GM18868 (cell line): Measurements from ENCODE around the gene TMEM151A.

ENCODE experiments used
- ATAC-seq: cut with Tn5 transposase; IDR thresholded peaks from one replicate; pipeline ENCODE4 v1.9.1; 2021; ENCODE audit warnings: mild to moderate bottlenecking, moderate library complexity; ENCODE audit not compliant: unreplicated experiment

TMEM151A gene

DNA sequence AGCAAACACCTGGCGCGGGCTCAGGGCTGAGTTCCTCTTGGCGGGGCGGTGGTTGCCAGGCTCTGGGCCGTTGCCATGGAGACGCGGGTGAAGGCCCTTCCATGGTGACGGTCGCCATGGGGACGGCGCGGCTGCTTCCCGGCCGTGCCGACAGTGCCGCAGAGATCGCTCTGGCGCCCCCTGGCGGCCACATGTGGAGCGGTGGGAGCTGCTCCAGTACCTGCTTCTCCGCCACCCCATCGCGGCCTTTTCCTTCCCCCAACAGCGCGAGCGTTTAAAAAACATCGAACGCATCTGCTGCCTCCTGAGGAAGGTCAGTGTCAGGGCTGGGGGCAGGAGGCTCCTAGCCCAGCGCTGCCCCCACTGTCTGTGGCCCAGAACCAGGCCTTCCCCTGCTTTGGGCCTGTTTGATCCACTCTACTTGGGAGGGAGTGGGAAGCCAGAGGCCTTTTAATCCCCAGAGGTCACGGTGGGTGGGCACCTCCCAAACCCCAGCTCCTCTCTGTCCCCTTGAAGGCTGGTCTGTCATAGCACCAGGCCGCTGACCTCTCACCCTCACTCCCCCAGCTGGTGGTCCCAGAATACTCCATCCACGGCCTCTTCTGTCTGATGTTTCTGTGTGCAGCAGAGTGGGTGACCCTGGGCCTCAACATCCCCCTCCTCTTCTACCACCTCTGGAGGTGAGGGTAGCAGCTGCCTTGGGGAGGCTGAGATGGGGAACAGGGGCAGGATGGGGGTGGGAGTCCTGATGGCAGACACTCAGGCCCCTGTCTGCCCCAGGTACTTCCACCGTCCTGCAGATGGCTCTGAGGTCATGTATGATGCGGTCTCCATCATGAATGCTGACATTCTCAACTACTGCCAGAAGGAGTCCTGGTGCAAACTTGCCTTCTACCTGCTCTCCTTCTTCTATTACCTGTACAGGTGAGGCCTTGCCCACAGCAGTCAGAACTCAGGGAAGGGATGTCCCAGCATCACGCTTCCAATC lies 8.9 kb upstream of the TMEM151A start:
- ATAC-seq = peak; percentile 85

DNA sequence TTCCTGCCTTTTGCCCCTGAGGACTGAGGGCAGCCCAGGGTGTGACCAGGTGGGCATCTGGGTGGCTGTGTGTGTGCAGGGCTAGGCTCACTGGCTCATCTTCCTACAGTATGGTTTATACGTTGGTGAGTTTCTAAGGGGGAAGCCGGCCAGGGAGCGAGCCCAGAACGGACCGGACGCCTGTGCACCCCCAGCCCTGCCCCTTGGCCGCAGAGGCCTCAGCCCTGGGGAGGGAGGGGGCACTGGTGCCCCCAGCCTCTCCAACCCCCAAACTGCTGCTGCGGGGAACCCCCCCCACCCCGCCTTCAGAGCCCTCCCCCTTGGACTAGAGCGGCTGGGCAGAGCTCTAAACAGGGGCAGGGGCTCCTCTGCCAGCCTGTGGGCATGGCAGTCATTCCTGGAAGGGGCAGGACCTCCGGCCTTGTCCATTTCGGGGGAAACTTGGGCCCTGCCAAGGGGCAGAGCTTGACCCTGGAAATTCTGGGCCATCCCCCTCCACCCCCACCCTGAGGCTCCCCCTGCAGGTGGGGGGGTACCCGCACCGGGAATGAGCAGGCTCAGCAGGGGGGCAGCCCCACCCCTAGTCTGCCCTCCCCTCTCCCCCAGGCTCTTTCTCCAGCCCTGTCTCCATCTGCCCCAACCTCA lies 8.1 kb upstream of the TMEM151A start:
- no peak for ATAC-seq

DNA sequence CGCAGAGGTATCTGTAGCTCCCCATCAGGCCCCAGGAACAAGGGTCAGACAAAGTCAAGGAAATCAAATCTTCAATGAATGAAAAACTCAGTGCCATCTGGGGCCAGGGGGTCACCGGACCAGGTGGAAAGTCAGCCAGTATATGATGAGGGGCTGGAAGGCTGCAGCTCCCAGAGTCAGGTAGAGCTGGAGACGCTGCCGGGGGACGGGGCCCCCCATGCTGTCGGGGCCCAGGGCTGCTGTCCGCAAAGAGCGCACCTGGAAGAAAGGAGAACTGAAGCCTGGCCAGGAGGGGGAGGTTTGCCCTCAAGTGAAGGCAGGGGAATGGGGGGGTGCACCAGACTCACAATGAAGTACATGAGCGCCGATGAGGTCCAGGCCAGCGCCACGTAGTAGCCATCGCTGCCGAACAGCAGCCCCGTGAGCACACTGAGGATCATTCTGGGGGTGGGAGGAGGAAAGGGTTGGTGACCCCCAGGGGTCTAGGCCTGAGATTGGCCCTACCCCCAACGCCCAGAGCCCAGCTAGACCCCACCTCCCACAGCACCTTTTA lies 7.1 kb upstream of the TMEM151A start:
- no peak for ATAC-seq

DNA sequence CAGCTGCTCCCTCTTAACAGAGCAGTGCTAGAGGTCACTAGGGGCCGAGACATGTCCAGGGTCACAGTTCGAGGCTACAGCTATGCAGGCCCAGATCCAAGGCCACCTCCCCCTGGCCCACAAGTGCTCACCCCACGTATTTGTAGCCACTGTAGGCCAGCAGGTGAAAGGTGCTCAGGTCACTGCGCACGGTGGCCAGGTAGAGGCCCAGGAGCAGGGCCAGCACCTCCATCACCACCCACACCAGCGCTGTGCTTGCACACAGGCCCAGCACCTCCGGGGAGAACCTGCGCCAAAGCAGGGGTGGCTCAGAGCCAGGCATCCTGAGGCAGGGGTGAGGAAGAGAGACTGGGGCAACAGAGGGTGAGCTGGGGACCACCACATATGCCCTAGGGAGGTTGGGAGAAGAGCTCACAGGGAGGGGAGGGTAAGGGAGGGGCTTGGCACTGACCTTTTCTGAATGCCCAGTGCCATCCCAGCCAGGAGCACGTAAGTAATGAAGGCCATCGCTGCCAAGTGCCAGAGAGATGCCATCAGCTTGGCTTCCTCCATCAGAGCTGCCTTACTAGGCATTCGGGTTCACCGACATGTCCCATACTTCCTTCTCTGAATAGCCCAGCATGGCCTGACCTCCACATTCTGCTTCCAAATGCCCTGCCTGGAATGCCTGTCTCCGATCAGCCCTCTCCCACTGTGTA lies 6.3 kb upstream of the TMEM151A start:
- no peak for ATAC-seq

DNA sequence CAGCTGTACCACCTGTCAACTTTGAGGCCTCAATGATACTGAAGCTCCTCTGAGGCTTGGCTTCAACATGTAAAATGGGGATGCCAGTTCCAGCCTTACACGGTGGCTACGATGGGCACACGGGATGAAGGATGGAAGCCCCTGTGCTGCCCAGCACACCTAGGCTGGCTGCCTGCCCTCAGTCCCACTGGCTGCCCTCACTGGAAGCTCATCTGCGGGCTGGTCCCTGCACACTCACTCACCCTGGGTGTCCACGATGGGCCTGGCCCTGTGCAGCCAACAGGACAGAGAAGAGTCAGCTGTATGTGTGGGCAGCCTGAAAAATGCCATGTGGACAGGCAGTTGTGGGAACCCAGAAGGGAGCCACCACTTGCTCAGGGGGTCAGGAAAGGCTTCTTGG lies 5.0 kb upstream of the TMEM151A start:
- ATAC-seq = no peak

DNA sequence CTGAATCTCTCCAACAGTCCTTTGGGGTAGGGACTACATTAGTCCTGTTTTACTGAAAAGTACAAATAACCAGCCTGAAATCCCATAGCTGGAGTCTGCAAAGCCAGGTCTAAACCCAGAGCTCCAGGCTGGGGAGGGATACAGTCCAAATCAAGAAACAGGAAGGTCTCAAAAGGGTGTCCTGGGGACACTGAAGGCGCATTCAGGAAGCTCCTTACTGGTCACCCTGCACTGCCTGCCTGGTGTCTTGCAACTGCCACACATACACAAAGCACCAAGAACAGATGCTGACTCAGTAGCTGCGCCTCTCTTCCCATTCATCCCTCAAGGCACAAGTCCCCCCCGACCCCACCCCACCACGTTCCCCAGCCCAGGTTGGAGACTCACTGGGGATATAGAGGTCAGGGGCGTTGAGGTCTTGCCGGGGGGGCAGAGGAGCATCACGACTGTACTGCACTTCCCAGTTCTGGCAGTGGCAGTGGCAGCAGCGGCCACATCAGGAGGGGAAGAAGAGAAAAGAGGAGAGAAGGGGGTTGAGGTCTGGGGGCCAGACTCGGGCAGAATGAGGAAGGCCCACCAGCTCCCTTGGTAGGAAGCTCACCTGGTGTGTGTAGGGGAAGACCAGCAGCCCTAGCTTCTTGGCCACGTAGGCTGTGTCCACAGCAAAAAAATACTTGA lies 4.3 kb upstream of the TMEM151A start:
- ATAC-seq = no peak

DNA sequence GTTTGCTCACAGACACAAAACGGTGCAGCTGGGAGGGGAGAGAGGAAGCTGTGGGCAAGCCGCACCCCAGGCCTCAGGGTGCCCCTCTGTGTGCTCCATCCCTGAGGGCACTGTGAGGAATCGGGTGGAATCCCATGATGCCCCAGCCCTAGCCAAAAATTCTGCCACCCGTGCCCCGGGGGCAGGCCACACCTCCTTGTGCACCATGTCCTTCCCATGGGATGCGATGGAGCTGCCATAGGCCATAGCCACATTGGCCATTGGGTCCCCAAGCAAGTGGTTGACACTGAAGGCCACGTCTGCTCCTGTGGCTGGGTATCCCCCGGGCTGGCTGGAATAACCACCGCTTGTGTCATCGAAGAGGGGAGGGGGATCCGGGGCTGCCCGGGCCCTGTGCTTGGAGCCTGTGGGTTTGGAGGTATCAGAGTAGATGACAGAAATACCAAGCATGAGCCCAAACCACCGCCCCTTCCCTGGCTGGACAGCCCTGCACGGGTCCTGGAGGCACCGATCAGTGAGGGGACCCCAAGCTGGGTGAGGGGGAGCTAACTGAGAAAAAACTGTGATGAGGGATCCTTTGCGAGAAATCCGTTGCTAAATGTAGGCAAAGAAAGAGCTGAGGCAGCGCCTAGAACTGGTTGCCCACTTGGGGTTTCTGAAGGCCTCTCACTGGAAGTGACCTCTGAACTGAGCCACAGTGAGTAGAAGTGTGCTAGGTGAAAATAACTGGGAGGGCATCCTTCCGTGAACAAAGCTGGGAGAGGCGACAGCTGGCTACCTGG lies 3.6 kb upstream of the TMEM151A start:
- no peak for ATAC-seq

DNA sequence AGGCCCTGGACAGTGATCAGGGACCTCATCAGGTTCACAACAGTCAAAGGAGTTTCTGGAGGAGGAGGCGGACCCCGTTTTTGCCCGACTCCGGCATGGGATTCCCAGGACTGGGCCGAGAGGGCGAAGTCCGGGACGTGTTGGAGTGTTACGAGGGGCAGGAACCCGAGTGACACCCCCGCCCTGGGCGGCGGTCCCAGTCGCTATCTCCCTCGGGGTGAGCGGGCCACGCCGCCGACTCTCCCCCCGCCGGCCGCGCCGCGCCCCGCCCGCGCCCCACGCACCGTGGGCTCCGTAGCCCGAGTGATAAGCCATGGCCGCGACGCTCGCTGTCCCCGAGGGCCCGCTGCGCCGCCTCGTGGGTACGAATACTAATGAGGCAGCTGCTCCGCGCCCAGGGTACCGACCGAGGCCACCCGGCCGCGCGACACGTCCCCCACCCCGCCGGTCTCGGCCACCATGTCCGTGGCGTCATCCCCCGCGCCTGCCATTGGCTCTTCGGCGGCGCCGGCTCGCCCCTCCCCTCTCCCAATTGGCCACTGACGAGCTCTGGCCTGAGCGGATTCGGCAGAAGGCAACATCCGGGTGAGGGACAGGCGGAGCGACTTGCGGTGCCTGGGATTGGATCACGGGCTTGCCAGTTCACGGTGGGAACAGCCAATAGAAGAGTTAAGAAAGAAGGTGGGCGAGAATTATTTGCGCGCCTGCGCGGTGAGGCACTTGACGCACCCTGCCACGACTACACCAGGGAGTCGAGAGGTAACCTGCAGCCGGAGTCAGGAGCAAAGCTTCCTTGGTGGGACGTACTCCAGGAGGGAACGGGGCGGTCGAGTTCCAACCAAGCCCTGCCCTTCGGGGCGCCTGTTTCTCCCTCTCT lies 2.8 kb upstream of the TMEM151A start, which contains the start of gene YIF1A:
YIF1A (minus strand) TSS at position 473 of the 877 bp plus-strand sequence; CDS start at position 315, 158 bp downstream.
- peak; percentile 89 for ATAC-seq

DNA sequence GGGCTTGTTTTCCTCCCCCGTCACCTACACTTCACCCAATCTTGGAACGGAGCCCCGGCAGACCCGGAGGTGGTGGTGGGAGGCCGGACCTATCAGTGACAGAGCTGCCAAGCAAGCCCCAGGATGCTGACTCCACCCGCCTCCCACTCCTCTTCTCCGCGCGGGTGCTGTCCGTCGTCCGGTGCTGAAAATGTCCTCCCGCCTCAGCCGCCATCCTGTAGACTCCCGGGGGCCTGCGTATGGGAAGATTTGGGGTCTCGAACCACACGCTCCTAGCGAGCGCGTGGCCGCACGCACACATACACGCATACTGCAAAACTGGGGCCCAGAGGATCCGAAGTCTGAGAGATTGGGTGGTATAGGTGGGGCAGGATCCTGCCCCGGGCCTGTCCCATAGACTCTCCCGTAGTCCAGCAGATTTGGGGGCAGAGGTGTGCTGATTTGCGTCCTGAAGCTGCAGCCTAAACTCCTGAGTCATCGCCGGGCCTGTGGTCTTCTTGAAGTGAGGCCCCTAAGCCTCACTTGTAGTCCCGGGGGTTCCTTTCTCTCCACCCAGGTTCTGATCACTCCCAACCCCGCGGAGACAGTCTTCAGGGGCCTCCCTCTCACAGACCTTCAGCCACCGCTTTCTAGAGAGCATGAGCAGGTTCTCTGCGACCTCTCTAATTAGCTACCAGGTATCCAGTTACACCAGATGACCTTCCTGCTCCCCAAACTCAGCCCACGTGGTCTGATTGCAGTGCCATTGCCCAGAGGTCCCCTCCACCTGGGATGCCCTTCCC lies 2.0 kb upstream of the TMEM151A start:
- peak; percentile 42 for ATAC-seq

DNA sequence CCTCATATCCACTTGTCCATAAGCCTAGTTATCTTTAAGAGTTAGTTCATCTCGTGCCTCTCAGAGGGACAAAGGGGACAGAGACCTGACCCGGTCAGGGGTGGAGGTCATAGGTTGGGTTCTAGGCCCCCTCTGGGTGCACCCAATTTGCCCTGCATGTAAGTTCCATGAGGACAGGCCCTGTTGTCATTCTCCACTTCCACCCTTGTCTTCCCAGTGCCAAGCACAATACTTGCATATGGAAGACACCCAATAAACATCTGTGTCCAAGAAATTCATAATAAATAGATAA lies 1.4 kb upstream of the TMEM151A start:
- ATAC-seq = no peak

DNA sequence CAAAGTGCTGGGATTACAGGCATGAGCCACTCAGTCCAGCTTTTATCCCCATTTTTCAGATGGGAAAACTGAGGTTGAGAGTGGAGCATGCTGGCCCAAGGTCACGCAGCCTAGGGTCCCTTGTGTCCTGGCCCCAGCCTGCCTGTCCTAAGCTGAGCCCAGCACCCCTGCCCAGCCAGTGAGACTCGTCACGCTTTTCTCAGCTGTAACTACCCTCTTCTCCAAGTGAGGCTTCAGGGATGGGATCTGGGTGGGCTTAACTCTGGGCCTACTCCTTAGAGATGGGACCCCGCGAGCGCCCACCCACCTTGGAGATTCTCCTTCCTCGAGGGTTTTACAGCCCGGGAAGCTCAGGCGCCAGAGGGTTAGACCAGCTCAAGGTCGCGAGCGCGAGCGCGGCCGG lies 390 bp upstream of the TMEM151A start:
- ATAC-seq = no peak

DNA sequence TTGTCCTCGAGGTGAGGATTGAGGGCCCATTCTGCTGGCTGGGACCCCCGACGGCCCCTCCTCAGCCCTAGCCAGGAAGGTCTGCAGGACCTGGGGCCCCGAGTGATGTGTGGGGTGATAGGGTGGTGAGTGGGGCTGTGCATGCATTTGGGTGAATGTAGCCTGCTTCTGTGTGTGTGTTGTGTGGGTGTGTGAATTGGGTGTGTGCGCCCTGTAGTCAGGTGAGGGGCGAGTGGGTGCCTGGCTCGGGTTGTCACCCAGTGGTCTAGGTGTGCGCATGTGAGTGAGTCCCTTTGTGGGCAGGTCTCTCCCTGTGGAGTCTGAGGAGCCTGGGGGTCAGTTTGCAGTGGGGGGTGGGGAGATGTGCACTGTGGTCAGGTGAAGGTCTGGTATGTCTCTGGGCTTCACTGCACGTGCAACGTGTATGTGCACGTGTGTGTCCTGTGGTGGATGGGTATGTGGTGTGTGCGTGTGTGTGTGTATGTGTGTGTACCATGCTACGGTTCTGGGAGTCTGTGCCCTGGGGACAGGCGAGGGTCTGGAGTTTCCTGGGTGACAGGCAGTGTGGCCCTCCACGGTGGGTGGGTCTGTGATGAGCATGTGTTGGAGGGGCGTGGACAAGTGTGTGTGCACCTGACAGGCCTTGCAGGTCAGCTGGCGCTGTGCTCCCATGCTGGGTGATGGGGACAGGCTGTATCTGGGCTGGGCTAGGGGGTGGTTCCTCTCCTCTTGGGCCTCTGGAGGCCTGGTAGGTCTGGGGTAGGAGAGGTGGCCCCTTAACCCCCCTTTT lies 1.0 kb downstream of the TMEM151A start:
- no peak for ATAC-seq

DNA sequence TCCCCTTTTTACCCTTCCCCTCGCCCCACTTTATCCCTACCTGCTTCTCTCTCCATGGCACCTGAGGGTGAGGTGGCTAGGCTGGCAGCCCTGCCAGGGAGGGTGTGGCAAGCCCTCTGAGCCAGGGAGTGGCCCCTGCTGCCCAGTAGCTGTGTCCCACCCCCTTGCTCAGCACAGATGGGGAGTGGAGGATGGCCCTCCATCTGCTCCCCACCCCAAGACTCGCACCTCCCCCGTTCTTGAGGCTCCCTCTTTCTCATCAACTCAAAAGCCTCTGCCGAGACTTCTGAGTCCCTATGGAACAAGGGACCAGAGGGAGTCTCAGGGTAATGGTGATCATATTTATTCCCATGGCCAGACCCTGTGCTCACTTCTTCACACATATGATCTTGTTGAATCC lies 1.7 kb downstream of the TMEM151A start:
- ATAC-seq = no peak

DNA sequence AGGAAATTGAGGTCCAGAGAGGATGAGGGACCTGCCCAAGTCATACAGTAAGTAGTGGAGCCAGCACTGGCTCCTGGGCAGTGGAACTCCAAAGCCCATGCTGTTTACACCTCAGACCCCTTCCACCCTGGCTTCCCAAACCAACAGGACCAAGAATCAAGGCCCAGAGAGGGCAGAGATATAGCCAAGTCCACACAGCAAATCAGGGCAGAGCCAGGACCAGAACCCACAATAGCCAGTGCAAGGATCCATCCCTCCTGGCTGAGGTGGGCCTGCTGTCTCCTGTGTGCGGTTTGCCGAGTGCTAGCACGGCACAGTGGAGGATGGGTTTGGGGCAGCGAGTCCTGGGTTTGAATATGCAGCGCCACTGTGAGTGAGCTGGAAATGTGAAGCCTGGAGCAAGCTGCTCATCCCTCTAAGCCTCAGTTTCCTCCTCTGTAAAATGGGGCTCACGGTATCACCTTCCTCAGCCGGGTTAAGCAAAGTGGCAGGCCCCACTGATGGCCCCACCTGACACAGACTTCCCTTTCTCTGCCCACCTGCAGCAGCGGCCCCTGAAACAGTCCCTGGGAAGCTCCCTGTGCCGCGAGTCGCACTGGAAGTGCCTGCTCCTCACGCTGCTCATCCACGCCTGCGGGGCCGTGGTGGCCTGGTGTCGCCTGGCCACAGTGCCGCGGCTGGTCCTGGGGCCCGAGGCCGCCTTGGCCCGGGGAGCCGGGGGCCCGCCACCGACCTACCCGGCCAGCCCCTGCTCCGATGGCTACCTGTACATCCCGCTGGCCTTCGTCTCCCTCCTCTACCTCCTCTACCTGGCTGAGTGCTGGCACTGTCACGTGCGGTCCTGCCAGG lies 2.3 kb downstream of the TMEM151A start:
- no peak for ATAC-seq

DNA sequence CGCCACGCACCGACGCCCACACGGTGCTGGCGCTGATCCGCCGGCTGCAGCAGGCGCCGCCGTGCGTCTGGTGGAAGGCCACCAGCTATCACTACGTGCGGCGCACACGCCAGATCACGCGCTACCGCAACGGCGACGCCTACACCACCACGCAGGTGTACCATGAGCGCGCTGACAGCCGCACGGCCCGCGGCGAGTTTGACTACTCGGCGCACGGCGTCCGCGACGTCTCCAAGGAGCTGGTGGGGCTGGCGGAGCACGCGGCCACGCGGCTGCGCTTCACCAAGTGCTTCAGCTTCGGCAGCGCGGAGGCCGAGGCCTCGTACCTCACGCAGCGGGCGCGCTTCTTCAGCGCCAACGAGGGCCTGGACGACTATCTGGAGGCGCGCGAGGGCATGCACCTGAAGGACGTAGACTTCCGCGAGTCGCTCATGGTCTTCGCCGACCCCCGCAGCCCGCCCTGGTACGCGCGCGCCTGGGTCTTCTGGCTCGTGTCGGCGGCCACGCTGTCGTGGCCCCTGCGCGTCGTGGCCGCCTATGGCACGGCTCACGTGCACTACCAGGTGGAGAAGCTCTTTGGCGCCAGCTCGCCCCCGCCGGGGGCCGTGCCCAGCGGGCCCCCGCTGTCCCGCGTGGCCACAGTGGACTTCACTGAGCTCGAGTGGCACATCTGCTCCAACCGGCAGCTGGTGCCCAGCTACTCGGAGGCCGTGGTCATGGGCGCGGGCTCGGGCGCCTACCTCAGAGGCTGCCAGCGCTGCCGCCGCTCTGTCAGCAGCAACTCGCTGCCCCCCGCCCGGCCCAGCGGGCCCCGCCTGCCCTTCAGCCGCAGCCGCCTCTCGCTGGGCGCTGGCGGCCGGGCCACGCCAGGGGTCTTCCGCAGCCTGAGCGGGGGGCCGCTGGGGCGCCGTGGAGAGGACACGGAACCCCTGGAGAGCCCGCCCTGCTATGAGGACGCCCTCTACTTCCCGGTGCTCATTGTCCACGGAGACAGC lies 3.2 kb downstream of the TMEM151A start:
- ATAC-seq = no peak
